C4-2B (cell line): ENCODE measurements around the gene TCF7L1.

Experiments used
- H3K27ac ChIP-seq: fragments of 450-650 bp; 2 replicates; pipeline ENCODE4 v1.5.1; 2017
- CTCF ChIP-seq: fragments of 450-650 bp; conservative IDR thresholded peaks from 2 replicates; pipeline ENCODE4 v1.5.1; 2017; ENCODE audit warnings: mild to moderate bottlenecking
- ZFX ChIP-seq: fragments of 450-650 bp; IDR thresholded peaks from 2 replicates; pipeline ENCODE4 v1.6.1; 2017

TCF7L1 gene

GRCh38 chr2:85344356-85344954 lies 211.3 kb downstream of the TCF7L1 start:
- TF ChIP-seq CTCF (no peak), ZFX (no peak)
- H3K27ac ChIP-seq: no peak overlapping the region

GRCh38 chr2:85347599-85347998 lies 214.4 kb downstream of the TCF7L1 start:
- TF ChIP-seq CTCF: no peak
- no peak for TF ChIP-seq ZFX
- H3K27ac ChIP-seq: no peak overlapping the region

- H3K27ac ChIP-seq: peak overlapping the region; percentile 79
- TF ChIP-seq ZFX (no peak), CTCF (no peak)
These were observed 220.7 kb downstream of the TCF7L1 start for GRCh38 chr2:85353876-85354285.

GRCh38 chr2:85354286-85355072 lies 221.3 kb downstream of the TCF7L1 start, which contains the start of the genes ELMOD3 and RETSAT:
Gene ELMOD3 (plus strand): TSS chr2:85354769. CDS start chr2:85357199, 2,430 bp downstream.
Gene RETSAT (minus strand): TSS chr2:85354528. CDS start chr2:85354507, 21 bp downstream.
- H3K27ac ChIP-seq: peak within 1 kb of the TSS; percentile 79

GRCh38 chr2:85355073-85355410 lies 221.8 kb downstream of the TCF7L1 start:
- TF ChIP-seq ZFX: no peak; the same call in 1 of the 2 replicates
- no peak for TF ChIP-seq CTCF
- H3K27ac ChIP-seq: peak overlapping the region; percentile 79

More at GRCh38 chr2:85354286-85355072, 221.3 kb downstream of the TCF7L1 start, which contains the start of the genes ELMOD3 and RETSAT:
- peak; percentile 98 for TF ChIP-seq ZFX
- TF ChIP-seq CTCF: no peak

- peak overlapping the region; percentile 79 for H3K27ac ChIP-seq
- TF ChIP-seq CTCF (no peak), ZFX (no peak)
These were observed 222.3 kb downstream of the TCF7L1 start for GRCh38 chr2:85355521-85355920.

- H3K27ac ChIP-seq: no peak overlapping the region
- TF ChIP-seq ZFX: no peak
- no peak for TF ChIP-seq CTCF
These were observed 223.0 kb downstream of the TCF7L1 start for GRCh38 chr2:85356186-85356585.
